Measurements from ENCODE around the gene ZNRF1.
A peak's percentile ranks its signal among the peaks of the same experiment; 100 is the strongest.
"Not testable (repeated sequence)": the region's sequence is repeated elsewhere in the genome, so short reads cannot be mapped to it uniquely, and the experiment has no call there.

ZNRF1 gene

GRCh38 chr16:75114946-75115825 lies 116.4 kb downstream of the ZNRF1 start:
- no peak for DNase-seq

GRCh38 chr16:75116081-75116910 lies 117.5 kb downstream of the ZNRF1 start, which contains the start of gene LDHD:
Gene LDHD (minus strand): TSS chr16:75116780. CDS start chr16:75116720, 60 bp downstream.
- DNase-seq = peak; percentile 57

GRCh38 chr16:75116911-75117245 lies 118.1 kb downstream of the ZNRF1 start:
- no peak for DNase-seq

GRCh38 chr16:75118943-75119539 lies 120.2 kb downstream of the ZNRF1 start:
- no peak for DNase-seq

- no peak for DNase-seq
Observed at GRCh38 chr16:75120253-75120652, 121.4 kb downstream of the ZNRF1 start.

- DNase-seq = no peak
Observed at GRCh38 chr16:75121949-75122568, 123.2 kb downstream of the ZNRF1 start.

GRCh38 chr16:75122609-75123008 lies 123.8 kb downstream of the ZNRF1 start:
- no peak for DNase-seq

- DNase-seq = no peak
Observed at GRCh38 chr16:75127713-75128415, 129.0 kb downstream of the ZNRF1 start.

GRCh38 chr16:75129421-75130149 lies 130.8 kb downstream of the ZNRF1 start:
- DNase-seq = not testable (repeated sequence)

GRCh38 chr16:75130150-75130771 lies 131.4 kb downstream of the ZNRF1 start:
- no peak for DNase-seq

- DNase-seq = no peak
Observed at GRCh38 chr16:75131081-75131480, 132.3 kb downstream of the ZNRF1 start.

- no peak for DNase-seq
Observed at GRCh38 chr16:75138233-75138632, 139.4 kb downstream of the ZNRF1 start.

- peak; percentile 32 for DNase-seq
Observed at GRCh38 chr16:75138636-75139035, 139.8 kb downstream of the ZNRF1 start.

- DNase-seq = no peak
Observed at GRCh38 chr16:75139498-75139897, 140.7 kb downstream of the ZNRF1 start.

GRCh38 chr16:75143941-75144340 lies 145.1 kb downstream of the ZNRF1 start:
- no peak for DNase-seq

- no peak for DNase-seq
Observed at GRCh38 chr16:75147968-75148310, 149.1 kb downstream of the ZNRF1 start.

GRCh38 chr16:75148311-75149195 lies 149.7 kb downstream of the ZNRF1 start, which contains the start of gene ZFP1:
Gene ZFP1 (plus strand): TSS chr16:75148524. CDS start chr16:75152952, 4,428 bp downstream.
- DNase-seq = peak; percentile 92

GRCh38 chr16:75151798-75152197 lies 153.0 kb downstream of the ZNRF1 start:
- DNase-seq = no peak

GRCh38 chr16:75152635-75153034 lies 153.8 kb downstream of the ZNRF1 start:
- DNase-seq = no peak

- DNase-seq = no peak
Observed at GRCh38 chr16:75160386-75160785, 161.6 kb downstream of the ZNRF1 start.
